ENCODE measurements around the gene PDPR. TPM values are rescaled to one million over a fixed set of nuclear protein-coding genes. Genes with fewer than 3 reads are reported as not detected.
"Not testable (repeated sequence)": the region's sequence is repeated elsewhere in the genome, so short reads cannot be mapped to it uniquely, and the experiment has no call there.

The PDPR gene
- total RNA-seq: 10 to 100 TPM in 1 of 2 donors, 1 to 10 TPM in 1; 9.6 to 13.5 TPM
- 1 to 10 TPM; 2.2 to 3.4 TPM for polyA plus RNA-seq

- TF ChIP-seq YY1 (IDR thresholded peaks at IDR 0.05) (peak; percentile 16), GABPA (IDR thresholded peaks at IDR 0.05 in 1 of 2, conservative IDR thresholded peaks at IDR 0.05 in 1 of 2) (peak in 1 of 2 donors; percentile 62), EGR1 (IDR thresholded peaks at IDR 0.05; ENCODE audit: low read depth in 2 of 2) (peak; percentile 49 to 57), HNF4A (conservative IDR thresholded peaks at IDR 0.05) (peak in 1 of 2 donors; percentile 28)
- TF ChIP-seq, protein P1, sequence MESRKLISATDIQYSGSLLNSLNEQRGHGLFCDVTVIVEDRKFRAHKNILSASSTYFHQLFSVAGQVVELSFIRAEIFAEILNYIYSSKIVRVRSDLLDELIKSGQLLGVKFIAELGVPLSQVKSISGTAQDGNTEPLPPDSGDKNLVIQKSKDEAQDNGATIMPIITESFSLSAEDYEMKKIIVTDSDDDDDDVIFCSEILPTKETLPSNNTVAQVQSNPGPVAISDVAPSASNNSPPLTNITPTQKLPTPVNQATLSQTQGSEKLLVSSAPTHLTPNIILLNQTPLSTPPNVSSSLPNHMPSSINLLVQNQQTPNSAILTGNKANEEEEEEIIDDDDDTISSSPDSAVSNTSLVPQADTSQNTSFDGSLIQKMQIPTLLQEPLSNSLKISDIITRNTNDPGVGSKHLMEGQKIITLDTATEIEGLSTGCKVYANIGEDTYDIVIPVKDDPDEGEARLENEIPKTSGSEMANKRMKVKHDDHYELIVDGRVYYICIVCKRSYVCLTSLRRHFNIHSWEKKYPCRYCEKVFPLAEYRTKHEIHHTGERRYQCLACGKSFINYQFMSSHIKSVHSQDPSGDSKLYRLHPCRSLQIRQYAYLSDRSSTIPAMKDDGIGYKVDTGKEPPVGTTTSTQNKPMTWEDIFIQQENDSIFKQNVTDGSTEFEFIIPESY (IDR thresholded peaks at IDR 0.05): peak; percentile 73
- Histone ChIP-seq H3K9ac (ENCODE audit: low read depth in 1 of 2, low read length in 2 of 2) (peak within 1 kb of the TSS; percentile 54 to 59), H3K4me1 (ENCODE audit: control insufficient read depth in 4 of 4, insufficient read depth in 4 of 4, low read length in 3 of 4) (peaks cover 1 to 14% (median 8%) of the 10 kb centered on the region in 4 donors), H3K27ac (ENCODE audit: low read depth in 1 of 2, low read length in 2 of 2) (peak within 1 kb of the TSS; percentile 54 to 67), H3K4me3 (ENCODE audit: low read depth in 1 of 3, low read length in 3 of 3) (peak within 1 kb of the TSS; percentile 69 to 81 (median 75))
- H3K9me3 ChIP-seq (ENCODE audit: control insufficient read depth in 4 of 4, low read length in 3 of 4); H3K36me3 ChIP-seq (ENCODE audit: control insufficient read depth in 4 of 4, insufficient read depth in 3 of 4, low read depth in 1 of 4, low read length in 3 of 4); H3K27me3 ChIP-seq (ENCODE audit: control insufficient read depth in 4 of 4, insufficient read depth in 4 of 4, low read length in 3 of 4): not testable (repeated sequence)
- peak; percentile 85 for DNase-seq (ENCODE audit: low spot score)
- under 1% methylated on average over 82 of the region's 88 CpGs for WGBS
These were observed at the start of gene PDPR for GRCh38 chr16:70113982-70114826. Gene PDPR (plus strand): TSS chr16:70114332. CDS start chr16:70120493, 6,161 bp downstream.

DNA sequence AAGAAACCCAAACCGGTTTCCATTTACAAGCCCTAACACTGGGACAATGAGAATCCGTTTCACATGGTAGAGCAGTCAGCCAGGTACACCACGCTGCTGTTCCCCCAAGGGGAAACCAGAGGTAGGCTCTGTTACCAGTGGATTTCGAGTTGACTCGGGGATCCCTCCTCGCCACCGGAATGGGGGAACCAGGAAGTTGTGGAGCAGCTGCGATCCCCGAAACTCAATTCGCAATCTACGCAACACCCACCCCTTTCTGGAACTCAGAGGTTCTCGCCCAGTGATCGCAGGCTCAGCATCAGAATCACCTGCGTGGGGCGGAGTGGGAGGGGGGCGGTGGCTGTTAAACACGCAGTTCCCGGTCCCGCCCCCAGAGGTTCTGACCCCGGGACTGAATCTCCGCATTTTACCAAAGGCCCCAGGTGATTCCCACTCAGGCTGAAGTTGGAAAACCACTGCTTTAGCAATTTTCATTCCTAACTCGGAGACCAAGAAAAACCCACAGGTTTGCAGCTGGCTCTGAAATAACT lies 49.2 kb upstream of the PDPR start:
- TF ChIP-seq, protein P2, sequence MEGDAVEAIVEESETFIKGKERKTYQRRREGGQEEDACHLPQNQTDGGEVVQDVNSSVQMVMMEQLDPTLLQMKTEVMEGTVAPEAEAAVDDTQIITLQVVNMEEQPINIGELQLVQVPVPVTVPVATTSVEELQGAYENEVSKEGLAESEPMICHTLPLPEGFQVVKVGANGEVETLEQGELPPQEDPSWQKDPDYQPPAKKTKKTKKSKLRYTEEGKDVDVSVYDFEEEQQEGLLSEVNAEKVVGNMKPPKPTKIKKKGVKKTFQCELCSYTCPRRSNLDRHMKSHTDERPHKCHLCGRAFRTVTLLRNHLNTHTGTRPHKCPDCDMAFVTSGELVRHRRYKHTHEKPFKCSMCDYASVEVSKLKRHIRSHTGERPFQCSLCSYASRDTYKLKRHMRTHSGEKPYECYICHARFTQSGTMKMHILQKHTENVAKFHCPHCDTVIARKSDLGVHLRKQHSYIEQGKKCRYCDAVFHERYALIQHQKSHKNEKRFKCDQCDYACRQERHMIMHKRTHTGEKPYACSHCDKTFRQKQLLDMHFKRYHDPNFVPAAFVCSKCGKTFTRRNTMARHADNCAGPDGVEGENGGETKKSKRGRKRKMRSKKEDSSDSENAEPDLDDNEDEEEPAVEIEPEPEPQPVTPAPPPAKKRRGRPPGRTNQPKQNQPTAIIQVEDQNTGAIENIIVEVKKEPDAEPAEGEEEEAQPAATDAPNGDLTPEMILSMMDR (IDR thresholded peaks at IDR 0.05; ENCODE audit: low read depth, low read length, missing input control): peak; percentile 18
- peak; percentile 63 for DNase-seq (ENCODE audit: low spot score)
- under 1% methylated on average over 22 of the region's 22 CpGs for WGBS

DNA sequence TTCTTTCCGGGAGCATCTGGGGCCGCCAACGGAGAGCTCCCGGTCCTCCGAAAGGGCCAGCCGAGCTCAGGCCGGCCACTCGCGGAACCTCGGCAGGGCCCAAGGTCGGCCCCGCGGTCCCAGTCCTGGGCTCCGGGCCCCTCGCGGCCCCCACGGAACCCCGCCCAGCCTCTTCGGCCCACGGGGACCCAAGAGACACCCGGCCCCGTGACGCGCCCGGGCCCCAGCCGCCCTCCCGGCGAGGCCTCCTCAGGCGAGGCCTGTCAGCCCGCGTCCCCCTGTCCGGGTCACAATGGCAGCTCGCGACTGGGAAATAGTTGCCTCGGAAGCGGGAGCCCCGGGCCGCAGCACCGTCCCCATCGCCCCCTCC lies 48.8 kb upstream of the PDPR start:
- H3K36me3 ChIP-seq (ENCODE audit: control insufficient read depth in 4 of 4, insufficient read depth in 3 of 4, low read depth in 1 of 4, low read length in 3 of 4); H3K27me3 ChIP-seq (ENCODE audit: control insufficient read depth in 4 of 4, insufficient read depth in 4 of 4, low read length in 3 of 4); DNase-seq (ENCODE audit: low spot score); H3K9me3 ChIP-seq (ENCODE audit: control insufficient read depth in 4 of 4, low read length in 3 of 4): not testable (repeated sequence)
- peak overlapping the region; percentile 72 to 74 for H3K9ac ChIP-seq (ENCODE audit: low read depth in 1 of 2, low read length in 2 of 2)
- peaks cover 9 to 28% (median 19%) of the 10 kb centered on the region in 4 donors for H3K4me1 ChIP-seq (ENCODE audit: control insufficient read depth in 4 of 4, insufficient read depth in 4 of 4, low read length in 3 of 4)
- H3K27ac ChIP-seq (ENCODE audit: low read depth in 1 of 2, low read length in 2 of 2): peak overlapping the region; percentile 76 to 79
- WGBS: under 1% methylated on average over 37 of the region's 40 CpGs
- H3K4me3 ChIP-seq (ENCODE audit: low read depth in 1 of 3, low read length in 3 of 3): peak overlapping the region; percentile 60 to 77 (median 66)

More for the DNA sequence above, 49.2 kb upstream of the PDPR start:
- not testable (repeated sequence) for H3K36me3 ChIP-seq (ENCODE audit: control insufficient read depth in 4 of 4, insufficient read depth in 3 of 4, low read depth in 1 of 4, low read length in 3 of 4); H3K27me3 ChIP-seq (ENCODE audit: control insufficient read depth in 4 of 4, insufficient read depth in 4 of 4, low read length in 3 of 4); H3K9me3 ChIP-seq (ENCODE audit: control insufficient read depth in 4 of 4, low read length in 3 of 4)
- Histone ChIP-seq H3K27ac (ENCODE audit: low read depth in 1 of 2, low read length in 2 of 2) (peak overlapping the region; percentile 76 to 79), H3K4me3 (ENCODE audit: low read depth in 1 of 3, low read length in 3 of 3) (peak overlapping the region; percentile 60 to 77 (median 66)), H3K4me1 (ENCODE audit: control insufficient read depth in 4 of 4, insufficient read depth in 4 of 4, low read length in 3 of 4) (peaks cover 13 to 31% (median 19%) of the 10 kb centered on the region in 4 donors), H3K9ac (ENCODE audit: low read depth in 1 of 2, low read length in 2 of 2) (peak overlapping the region; percentile 72 to 74)

Data from liver (tissue), 9 donors.